Measurements from ENCODE around the gene CYCS. TPM values are rescaled to one million over a fixed set of nuclear protein-coding genes. Genes with fewer than 3 reads are reported as not detected.

Gene CYCS
- total and polyA plus RNA-seq, 2 of the 8 experiments (the other 6 are each of a cell fraction or from before 2014, with no cell fraction given): 48.6 to 229 TPM

- Histone ChIP-seq H4K91ac (replicated peaks; ENCODE audit: insufficient read length, low read length) (no peak overlapping the region), H3K4me1 (replicated peaks in 1 of 4; ENCODE audit: control insufficient read depth in 3 of 4, insufficient read depth in 4 of 4, low read length in 3 of 4) (peaks cover 1 to 5% (median 3%) of the 10 kb centered on the region in 4 experiments; a peak in 2 of 7 replicates), H3K79me1 (ENCODE audit: low read depth, low read length) (no peaks in the 10 kb centered on the region), H2BK12ac (ENCODE audit: low read depth, low read length) (no peak overlapping the region), H4K20me1 (replicated peaks in 1 of 2; ENCODE audit: control insufficient read depth in 1 of 2, insufficient read depth in 2 of 2, low read length in 2 of 2) (no peaks in the 10 kb centered on the region), H3K23me2 (ENCODE audit: low read depth, low read length) (no peaks in the 10 kb centered on the region), H3K23ac (ENCODE audit: insufficient read length) (no peak overlapping the region), H3K14ac (ENCODE audit: insufficient read length) (no peak overlapping the region), H3K4ac (replicated peaks; ENCODE audit: insufficient read length, low read depth, low read length) (no peak overlapping the region), H4K5ac (ENCODE audit: insufficient read length, low read depth, low read length) (no peak overlapping the region), H3K56ac (replicated peaks; ENCODE audit: insufficient read length, low read depth, low read length) (no peak overlapping the region), H3K4me3 (ENCODE audit: extremely low read depth in 1 of 4, insufficient read depth in 2 of 4, low read depth in 3 of 4, low read length in 4 of 4) (no peak overlapping the region), H3K36me3 (ENCODE audit: control insufficient read depth in 2 of 4, insufficient read depth in 4 of 4, low read length in 3 of 4) (no peaks in the 10 kb centered on the region), H3K18ac (ENCODE audit: extremely low read depth, low read length) (no peak overlapping the region), H4K8ac (ENCODE audit: extremely low read depth, insufficient read depth, low read length) (no peak overlapping the region), H2BK20ac (ENCODE audit: low read length) (no peak overlapping the region), H2AFZ (ENCODE audit: low read length) (no peak overlapping the region), H3K9me3 (ENCODE audit: insufficient read depth in 2 of 2, low read depth in 1 of 2, low read length in 1 of 2) (no peaks in the 10 kb centered on the region), H2AK5ac (ENCODE audit: low read depth, low read length) (no peak overlapping the region), H3K27ac (ENCODE audit: low read depth, low read length) (no peak overlapping the region), H3K27me3 (replicated peaks in 1 of 4; ENCODE audit: control insufficient read depth in 3 of 4, extremely low read depth in 1 of 4, insufficient read depth in 3 of 4, low read length in 3 of 4) (no peaks in the 10 kb centered on the region), H2BK5ac (ENCODE audit: low read depth, low read length) (no peak overlapping the region), H2BK15ac (ENCODE audit: low read length) (no peak overlapping the region), H3K79me2 (ENCODE audit: control insufficient read depth in 1 of 2, insufficient read depth in 2 of 2, low read length in 2 of 2) (no peaks in the 10 kb centered on the region), H3K9ac (replicated peaks in 1 of 4; ENCODE audit: extremely low read depth in 1 of 4, low read depth in 3 of 4, low read length in 3 of 4) (no peak overlapping the region), H2BK120ac (replicated peaks; ENCODE audit: low read depth, low read length) (no peak overlapping the region), H3K4me2 (ENCODE audit: insufficient read depth in 1 of 2, low read depth in 2 of 2, low read length in 2 of 2) (no peak overlapping the region)
- TF ChIP-seq ASH2L (IDR thresholded peaks at IDR 0.05; ENCODE audit: low read length) (no peak), PHF8 (conservative IDR thresholded peaks at IDR 0.05; ENCODE audit: low read depth, low read length) (no peak), JUN (IDR thresholded peaks at IDR 0.05; ENCODE audit: low read depth, low read length) (no peak), HDAC2 (IDR thresholded peaks at IDR 0.05; ENCODE audit: borderline replicate concordance in 1 of 2, low read depth in 2 of 2, low read length in 2 of 2) (no peak), YY1 (IDR thresholded peaks at IDR 0.05; ENCODE audit: low read depth, low read length) (no peak), KDM5A (IDR thresholded peaks at IDR 0.05; ENCODE audit: low read length) (no peak), TAF1 (IDR thresholded peaks at IDR 0.05; ENCODE audit: low read depth, low read length) (no peak), MAFK (IDR thresholded peaks at IDR 0.05; ENCODE audit: low read depth, low read length) (no peak)
- CTCF ChIA-PET (ENCODE audit: partially characterized antibody): no interaction called here
- DNase-seq (ENCODE audit: low read depth in 1 of 2, low spot score in 2 of 2) (no peak), FAIRE-seq (no peak)
- 82% methylated on average over 4 of the region's 4 CpGs; no CpG with 5 or more reads in 1 of the 2 experiments for WGBS, 2 experiments (ENCODE audit: extremely low coverage in 1 of 2, insufficient coverage in 1 of 2, insufficient read length in 1 of 2, insufficient replicate concordance in 2 of 2, low coverage in 1 of 2, low lambda C conversion rate in 2 of 2, missing lambda C conversion rate in 1 of 2)
- POLR2A ChIA-PET (ENCODE audit: partially characterized antibody): no interaction called here
These were observed 43.1 kb upstream of the CYCS start for GRCh38 chr7:25168145-25168544.
